Amniotic stem cell (primary cell): ENCODE measurements around the gene FNBP1L.
"Not testable (repeated sequence)": the region's sequence is repeated elsewhere in the genome, so short reads cannot be mapped to it uniquely, and the experiment has no call there.

Experiments used
- DNase-seq: peaks from one replicate; lab custom pipeline; 2025; lab: John Stamatoyannopoulos, UW

FNBP1L gene

GRCh38 chr1:93443454-93443853 lies 4.5 kb upstream of the FNBP1L start:
- no peak for DNase-seq

- no peak for DNase-seq
Observed at GRCh38 chr1:93446837-93447451, 974 bp upstream of the FNBP1L start.

- peak; percentile 25 for DNase-seq
Observed at GRCh38 chr1:93448292-93448982, 519 bp downstream of the FNBP1L start.

GRCh38 chr1:93448983-93449804 lies 1.3 kb downstream of the FNBP1L start:
- no peak for DNase-seq

- DNase-seq = no peak
Observed at GRCh38 chr1:93450321-93450720, 2.4 kb downstream of the FNBP1L start.

GRCh38 chr1:93453911-93454310 lies 6.0 kb downstream of the FNBP1L start:
- no peak for DNase-seq

- no peak for DNase-seq
Observed at GRCh38 chr1:93459126-93459525, 11.2 kb downstream of the FNBP1L start.

GRCh38 chr1:93461236-93461635 lies 13.3 kb downstream of the FNBP1L start:
- DNase-seq = no peak

GRCh38 chr1:93463960-93464359 lies 16.0 kb downstream of the FNBP1L start:
- DNase-seq = no peak

- not testable (repeated sequence) for DNase-seq
Observed at GRCh38 chr1:93465371-93466082, 17.6 kb downstream of the FNBP1L start.

GRCh38 chr1:93467606-93468005 lies 19.7 kb downstream of the FNBP1L start:
- DNase-seq = no peak

GRCh38 chr1:93468662-93469061 lies 20.7 kb downstream of the FNBP1L start:
- DNase-seq = no peak

GRCh38 chr1:93469223-93469622 lies 21.3 kb downstream of the FNBP1L start:
- not testable (repeated sequence) for DNase-seq

GRCh38 chr1:93471284-93471683 lies 23.4 kb downstream of the FNBP1L start:
- no peak for DNase-seq

- no peak for DNase-seq
Observed at GRCh38 chr1:93471911-93472310, 24.0 kb downstream of the FNBP1L start.

GRCh38 chr1:93474321-93474720 lies 26.4 kb downstream of the FNBP1L start:
- DNase-seq = no peak

- no peak for DNase-seq
Observed at GRCh38 chr1:93475681-93476080, 27.8 kb downstream of the FNBP1L start.

GRCh38 chr1:93479133-93479745 lies 31.3 kb downstream of the FNBP1L start:
- DNase-seq = not testable (repeated sequence)

- DNase-seq = not testable (repeated sequence)
Observed at GRCh38 chr1:93481899-93482298, 34.0 kb downstream of the FNBP1L start.

GRCh38 chr1:93483200-93483599 lies 35.3 kb downstream of the FNBP1L start:
- DNase-seq = no peak

- no peak for DNase-seq
Observed at GRCh38 chr1:93483606-93484005, 35.7 kb downstream of the FNBP1L start.

GRCh38 chr1:93488207-93488606 lies 40.3 kb downstream of the FNBP1L start:
- no peak for DNase-seq
